AG04450 (cell line): ENCODE measurements around the gene CES2. TPM values are rescaled to one million over a fixed set of nuclear protein-coding genes. Genes with fewer than 3 reads are reported as not detected.

ENCODE experiments used
- CTCF ChIA-PET: fragments of 300-600, 350-600 bp; formaldehyde crosslinking; extraction: SDS; loops from one replicate; lab custom pipeline; 2022; ENCODE audit warnings: antibody characterized with exemption, inconsistent platforms; lab: Charles Lee
- POLR2A ChIA-PET: fragments of 350-600 bp; formaldehyde crosslinking; extraction: SDS; loops from one replicate; lab custom pipeline; 2021; ENCODE audit warnings: antibody characterized with exemption, inconsistent platforms; lab: Yijun Ruan, JAX
- DNase-seq: peaks from one replicate; pipeline ENCODE4 v3.0.0-alpha.2; 2011; ENCODE audit warnings: low read depth, low spot score
- H3K27ac ChIP-seq: one replicate; pipeline ENCODE4 v1.5.1; 2012; ENCODE audit warnings: low read depth, low read length, control low read depth
- H3K27me3 ChIP-seq: one replicate; pipeline ENCODE4 v1.6.0; 2012; ENCODE audit warnings: low read length; ENCODE audit not compliant: control insufficient read depth, insufficient read depth
- H3K4me3 ChIP-seq: 2 replicates; pipeline ENCODE4 v1.5.1; 2011; ENCODE audit warnings: mild to moderate bottlenecking, low read depth, low read length, control low read depth
- H3K9me3 ChIP-seq: 2 replicates; pipeline ENCODE4 v1.5.1; 2012; ENCODE audit warnings: low read length; ENCODE audit not compliant: control insufficient read depth, insufficient read depth
- CTCF ChIP-seq: IDR thresholded peaks from 2 replicates; pipeline ENCODE4 v1.5.1; 2011; ENCODE audit warnings: low read depth, low read length, control low read depth, inconsistent platforms
- polyA plus RNA-seq: library from polyadenylated mRNA; depleted of rRNA; stranded (reverse); fragments of >200 nt; gene quantifications from 2 replicates; pipeline ENCODE4 v1.2.3, GENCODE V29; 2011

Gene CES2
- polyA plus RNA-seq, 1 experiment = 20.7 TPM

- H3K27me3 ChIP-seq = peaks cover 35% of the 10 kb centered on the region
- ChIA-PET POLR2A (no interaction called here), CTCF (interaction anchor here (0.6 to 2.4 kb wide), 7 partner anchors 7 to 351 kb away, joined by 3 to 17 read pairs (median 5); no protein-coding TSS in a partner anchor)
- DNase-seq = no peak
- no peak for TF ChIP-seq CTCF
- H3K4me3 ChIP-seq = no peak overlapping the region
- H3K27ac ChIP-seq = no peak overlapping the region
- H3K9me3 ChIP-seq = no peaks in the 10 kb centered on the region
Measured at GRCh38 chr16:66961914-66962313, 26.6 kb downstream of the CES2 start.

DNA sequence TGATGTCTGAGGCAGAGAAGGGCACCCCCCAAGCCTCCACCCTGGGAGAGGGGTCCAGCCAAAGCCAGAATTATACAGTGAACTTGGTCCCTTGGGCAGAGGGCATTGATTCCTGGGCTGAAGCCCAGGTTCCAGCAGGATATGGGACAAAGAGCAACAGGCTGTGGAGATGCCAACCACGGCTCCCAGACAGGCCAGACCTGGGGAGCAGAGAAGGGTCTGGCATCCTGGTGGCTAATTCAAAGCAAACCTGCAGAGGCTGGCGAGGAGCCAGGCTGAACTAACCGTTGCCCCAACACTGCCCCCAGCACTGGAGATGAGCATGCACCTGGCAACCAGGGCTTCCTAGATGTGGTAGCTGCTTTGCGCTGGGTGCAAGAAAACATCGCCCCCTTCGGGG lies 28.7 kb downstream of the CES2 start:
- no peaks in the 10 kb centered on the region for H3K9me3 ChIP-seq
- H3K4me3 ChIP-seq = no peak overlapping the region
- peaks cover 27% of the 10 kb centered on the region for H3K27me3 ChIP-seq
- no peak for TF ChIP-seq CTCF
- ChIA-PET CTCF (interaction anchor here (0.5 to 1.8 kb wide), 3 partner anchors 10 to 69 kb away, joined by 3 to 8 read pairs (median 3); no protein-coding TSS in a partner anchor), POLR2A (no interaction called here)
- no peak for DNase-seq
- H3K27ac ChIP-seq = no peak overlapping the region

DNA sequence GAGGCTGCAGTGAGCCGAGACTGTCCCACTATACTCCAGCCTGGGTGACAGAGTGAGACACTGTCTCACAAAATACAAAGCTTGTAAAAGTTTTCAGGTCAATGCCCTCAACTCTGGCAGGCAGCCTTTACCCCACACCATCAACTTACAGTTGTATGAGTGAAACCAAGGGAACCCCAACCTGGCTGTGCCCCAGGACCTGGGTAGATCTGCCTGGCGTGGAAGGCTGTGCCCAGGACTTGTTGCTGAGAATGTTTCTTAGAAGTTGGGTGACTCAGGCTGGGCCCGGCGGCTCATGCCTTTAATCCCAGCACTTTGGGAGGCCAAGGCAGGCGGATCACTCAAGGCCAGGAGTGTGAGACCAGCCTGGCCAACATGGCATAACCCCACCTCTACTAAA lies 33.5 kb downstream of the CES2 start:
- DNase-seq = no peak
- no peak for TF ChIP-seq CTCF
- H3K9me3 ChIP-seq = no peaks in the 10 kb centered on the region
- peaks cover 26% of the 10 kb centered on the region for H3K27me3 ChIP-seq
- ChIA-PET POLR2A (no interaction called here), CTCF (interaction anchor here (1.1 kb wide), 1 partner anchor 16 kb away, joined by 4 read pairs; no protein-coding TSS in a partner anchor)
- H3K4me3 ChIP-seq = no peak overlapping the region
- H3K27ac ChIP-seq = no peak overlapping the region

DNA sequence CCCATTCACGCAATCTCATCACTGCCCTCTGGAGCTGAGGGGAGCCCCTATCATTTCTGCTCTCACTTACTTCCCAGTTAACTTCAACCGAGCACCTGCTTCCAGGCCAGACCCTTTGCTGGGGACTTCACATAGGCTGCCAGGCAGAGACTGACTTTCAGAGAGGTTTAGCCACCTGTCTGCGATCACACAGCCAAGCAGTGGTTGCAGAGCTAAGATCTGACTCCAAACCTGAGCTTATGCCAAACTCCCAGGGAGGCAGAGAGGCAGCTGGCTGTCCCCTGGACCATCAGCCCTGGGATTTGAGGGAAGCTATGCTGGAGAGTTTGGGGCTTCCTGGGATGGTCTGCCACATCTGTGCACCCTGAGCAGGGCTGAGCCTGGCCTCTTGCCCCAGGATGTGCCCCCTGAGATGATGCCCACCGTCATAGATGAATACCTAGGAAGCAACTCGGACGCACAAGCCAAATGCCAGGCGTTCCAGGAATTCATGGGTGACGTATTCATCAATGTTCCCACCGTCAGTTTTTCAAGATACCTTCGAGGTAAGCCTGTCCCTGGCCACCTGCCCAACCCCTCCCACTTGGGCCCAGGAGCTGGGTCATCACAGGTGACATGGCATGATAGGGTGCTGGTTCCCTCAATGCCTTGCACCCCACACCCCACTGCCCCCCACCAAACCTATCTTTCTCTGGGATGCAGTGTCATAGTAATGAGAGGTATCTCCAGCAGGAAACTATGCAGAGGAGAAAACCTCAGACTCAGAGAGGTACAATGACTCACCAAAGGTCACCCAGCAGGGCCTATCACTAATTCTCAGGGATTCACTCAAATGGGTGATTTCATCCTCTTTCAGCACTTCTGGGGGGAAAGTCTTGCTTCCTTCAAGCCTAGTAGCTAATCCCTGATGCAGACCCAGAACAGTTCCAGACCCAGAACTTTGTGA lies 35.7 kb downstream of the CES2 start:
- CTCF ChIA-PET = interaction anchor here (0.5 to 1.7 kb wide), 4 partner anchors 163 to 663 kb away, joined by 4 to 5 read pairs (median 4); no protein-coding TSS in a partner anchor
- Histone ChIP-seq H3K9me3 (no peaks in the 10 kb centered on the region), H3K27me3 (peaks cover 11% of the 10 kb centered on the region), H3K4me3 (no peak overlapping the region), H3K27ac (no peak overlapping the region)
- peak; percentile 11 for DNase-seq
- POLR2A ChIA-PET = no interaction called here
- no peak for TF ChIP-seq CTCF

DNA sequence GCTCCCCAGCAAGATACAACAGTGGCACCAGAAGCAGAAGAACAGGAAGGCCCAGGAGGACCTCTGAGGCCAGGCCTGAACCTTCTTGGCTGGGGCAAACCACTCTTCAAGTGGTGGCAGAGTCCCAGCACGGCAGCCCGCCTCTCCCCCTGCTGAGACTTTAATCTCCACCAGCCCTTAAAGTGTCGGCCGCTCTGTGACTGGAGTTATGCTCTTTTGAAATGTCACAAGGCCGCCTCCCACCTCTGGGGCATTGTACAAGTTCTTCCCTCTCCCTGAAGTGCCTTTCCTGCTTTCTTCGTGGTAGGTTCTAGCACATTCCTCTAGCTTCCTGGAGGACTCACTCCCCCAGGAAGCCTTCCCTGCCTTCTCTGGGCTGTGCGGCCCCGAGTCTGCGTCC lies 37.7 kb downstream of the CES2 start:
- POLR2A ChIA-PET = no interaction called here
- peaks cover 3% of the 10 kb centered on the region for H3K27me3 ChIP-seq
- H3K27ac ChIP-seq = no peak overlapping the region
- CTCF ChIA-PET = interaction anchor here (1.7 kb wide), 2 partner anchors 12 to 182 kb away, joined by 5 to 9 read pairs; partner anchors contain the start of gene CES3
- no peak for TF ChIP-seq CTCF
- no peak for DNase-seq
- no peaks in the 10 kb centered on the region for H3K9me3 ChIP-seq
- no peak overlapping the region for H3K4me3 ChIP-seq
